ENCODE measurements around the gene GPD1L. TPM values are rescaled to one million over a fixed set of nuclear protein-coding genes. Genes with fewer than 3 reads are reported as not detected.

Gene GPD1L
- total RNA-seq, 1 donor: 10.1 TPM

- Histone ChIP-seq H2AFZ (ENCODE audit: low read length) (no peak overlapping the region), H4K20me1 (ENCODE audit: insufficient read depth, low read length) (no peaks in the 10 kb centered on the region), H3K9me3 (ENCODE audit: low read depth, low read length) (no peaks in the 10 kb centered on the region), H3K4me3 (ENCODE audit: insufficient read depth, low read length) (no peak overlapping the region), H3K27ac (ENCODE audit: low read depth, low read length) (no peak overlapping the region), H3K79me2 (ENCODE audit: insufficient read depth, low read length) (no peaks in the 10 kb centered on the region), H3K4me2 (ENCODE audit: insufficient read depth, low read length) (no peak overlapping the region), H3K27me3 (ENCODE audit: insufficient read depth, low read length) (no peaks in the 10 kb centered on the region), H3K36me3 (ENCODE audit: insufficient read depth, low read length) (no peaks in the 10 kb centered on the region), H3K4me1 (ENCODE audit: insufficient read depth, low read length) (no peaks in the 10 kb centered on the region)
- TF ChIP-seq CTCF (IDR thresholded peaks at IDR 0.05; ENCODE audit: extremely low read depth, low read depth, low read length): no peak
- no peak for DNase-seq (ENCODE audit: insufficient read length, low spot score, missing footprints)
Observed at GRCh38 chr3:32126305-32127015, 20.0 kb downstream of the GPD1L start.

GRCh38 chr3:32127219-32127826 is 20.9 kb downstream of the GPD1L start:
- TF ChIP-seq CTCF (IDR thresholded peaks at IDR 0.05; ENCODE audit: extremely low read depth, low read depth, low read length): no peak

GRCh38 chr3:32128936-32129335 is 22.5 kb downstream of the GPD1L start:
- Histone ChIP-seq H3K9me3 (ENCODE audit: low read depth, low read length) (no peaks in the 10 kb centered on the region), H3K27ac (ENCODE audit: low read depth, low read length) (no peak overlapping the region), H2AFZ (ENCODE audit: low read length) (no peak overlapping the region), H3K27me3 (ENCODE audit: insufficient read depth, low read length) (no peaks in the 10 kb centered on the region), H3K4me3 (ENCODE audit: insufficient read depth, low read length) (no peak overlapping the region), H3K4me1 (ENCODE audit: insufficient read depth, low read length) (no peaks in the 10 kb centered on the region), H3K79me2 (ENCODE audit: insufficient read depth, low read length) (no peaks in the 10 kb centered on the region), H3K36me3 (ENCODE audit: insufficient read depth, low read length) (no peaks in the 10 kb centered on the region), H4K20me1 (ENCODE audit: insufficient read depth, low read length) (no peaks in the 10 kb centered on the region), H3K4me2 (ENCODE audit: insufficient read depth, low read length) (no peak overlapping the region)
- TF ChIP-seq CTCF (IDR thresholded peaks at IDR 0.05; ENCODE audit: extremely low read depth, low read depth, low read length): no peak
- DNase-seq (ENCODE audit: insufficient read length, low spot score, missing footprints): no peak

More at GRCh38 chr3:32127219-32127826, 20.9 kb downstream of the GPD1L start:
- H3K4me2 ChIP-seq (ENCODE audit: insufficient read depth, low read length): no peak overlapping the region
- no peaks in the 10 kb centered on the region for H3K36me3 ChIP-seq (ENCODE audit: insufficient read depth, low read length)
- no peaks in the 10 kb centered on the region for H3K4me1 ChIP-seq (ENCODE audit: insufficient read depth, low read length)
- H3K27me3 ChIP-seq (ENCODE audit: insufficient read depth, low read length): no peaks in the 10 kb centered on the region
- no peak for DNase-seq (ENCODE audit: insufficient read length, low spot score, missing footprints)
- H4K20me1 ChIP-seq (ENCODE audit: insufficient read depth, low read length): no peaks in the 10 kb centered on the region
- no peak overlapping the region for H3K27ac ChIP-seq (ENCODE audit: low read depth, low read length)
- no peak overlapping the region for H2AFZ ChIP-seq (ENCODE audit: low read length)
- H3K4me3 ChIP-seq (ENCODE audit: insufficient read depth, low read length): no peak overlapping the region
- no peaks in the 10 kb centered on the region for H3K79me2 ChIP-seq (ENCODE audit: insufficient read depth, low read length)
- H3K9me3 ChIP-seq (ENCODE audit: low read depth, low read length): no peaks in the 10 kb centered on the region

- no peak overlapping the region for H3K4me2 ChIP-seq (ENCODE audit: insufficient read depth, low read length)
- no peaks in the 10 kb centered on the region for H3K79me2 ChIP-seq (ENCODE audit: insufficient read depth, low read length)
- H2AFZ ChIP-seq (ENCODE audit: low read length): no peak overlapping the region
- no peak overlapping the region for H3K27ac ChIP-seq (ENCODE audit: low read depth, low read length)
- H3K4me1 ChIP-seq (ENCODE audit: insufficient read depth, low read length): no peaks in the 10 kb centered on the region
- no peaks in the 10 kb centered on the region for H3K9me3 ChIP-seq (ENCODE audit: low read depth, low read length)
- H3K27me3 ChIP-seq (ENCODE audit: insufficient read depth, low read length): no peaks in the 10 kb centered on the region
- H3K4me3 ChIP-seq (ENCODE audit: insufficient read depth, low read length): no peak overlapping the region
- no peak for TF ChIP-seq CTCF (IDR thresholded peaks at IDR 0.05; ENCODE audit: extremely low read depth, low read depth, low read length)
- H3K36me3 ChIP-seq (ENCODE audit: insufficient read depth, low read length): no peaks in the 10 kb centered on the region
- DNase-seq (ENCODE audit: insufficient read length, low spot score, missing footprints): no peak
- H4K20me1 ChIP-seq (ENCODE audit: insufficient read depth, low read length): no peaks in the 10 kb centered on the region
Observed at GRCh38 chr3:32129832-32130231, 23.4 kb downstream of the GPD1L start.
